HTERT RPE-1 (cell line): ENCODE measurements around the gene ENDOV.
"Not testable (repeated sequence)": the region's sequence is repeated elsewhere in the genome, so short reads cannot be mapped to it uniquely, and the experiment has no call there.

Experiments used
- in situ Hi-C: fragments of 300-500 bp; cut with MboI; formaldehyde crosslinking; loops from 4 replicates; pipeline ENCODE4 v1.14.3; 2020; ENCODE audit warnings: low sequenced_read_pairs

ENDOV gene

GRCh38 chr17:80388175-80388574, 26.8 kb upstream of the ENDOV start:
- in situ Hi-C loops: no loop called here

GRCh38 chr17:80388601-80389000, 26.4 kb upstream of the ENDOV start:
- in situ Hi-C loops: no loop called here

- in situ Hi-C loops: no loop called here
Observed at GRCh38 chr17:80389011-80389995, 25.7 kb upstream of the ENDOV start.

- in situ Hi-C loops: no loop called here
Observed at GRCh38 chr17:80393241-80393890, 21.6 kb upstream of the ENDOV start.

GRCh38 chr17:80393961-80394360, 21.0 kb upstream of the ENDOV start:
- in situ Hi-C loops: no loop called here

- in situ Hi-C loops: no loop called here
Observed at GRCh38 chr17:80394629-80395216, 20.2 kb upstream of the ENDOV start.

GRCh38 chr17:80395402-80396151, 19.4 kb upstream of the ENDOV start:
- in situ Hi-C loops: no loop called here

- in situ Hi-C loops: no loop called here
Observed at GRCh38 chr17:80396157-80397033, 18.6 kb upstream of the ENDOV start.

GRCh38 chr17:80397034-80397387, 18.0 kb upstream of the ENDOV start:
- in situ Hi-C loops: no loop called here

- in situ Hi-C loops: no loop called here
Observed at GRCh38 chr17:80397686-80398085, 17.3 kb upstream of the ENDOV start.

- in situ Hi-C loops: not testable (repeated sequence)
Observed at GRCh38 chr17:80401086-80401485, 13.9 kb upstream of the ENDOV start.

GRCh38 chr17:80402102-80402501, 12.9 kb upstream of the ENDOV start:
- in situ Hi-C loops: not testable (repeated sequence)

GRCh38 chr17:80402959-80403358, 12.0 kb upstream of the ENDOV start:
- in situ Hi-C loops: no loop called here

- in situ Hi-C loops: no loop called here
Observed at GRCh38 chr17:80406146-80406545, 8.8 kb upstream of the ENDOV start.

- in situ Hi-C loops: not testable (repeated sequence)
Observed at GRCh38 chr17:80407917-80408316, 7.0 kb upstream of the ENDOV start.

GRCh38 chr17:80408872-80409271, 6.1 kb upstream of the ENDOV start:
- in situ Hi-C loops: no loop called here

GRCh38 chr17:80409626-80410025, 5.3 kb upstream of the ENDOV start:
- in situ Hi-C loops: no loop called here

- in situ Hi-C loops: not testable (repeated sequence)
Observed at GRCh38 chr17:80410441-80411087, 4.4 kb upstream of the ENDOV start.

GRCh38 chr17:80413771-80414507, 1.0 kb upstream of the ENDOV start:
- in situ Hi-C loops: no loop called here
